NCI-H146 treated with DMSO at 0.1 percent for 48 hours (cell line): ENCODE measurements around the gene TIGAR.

Experiments
- DNase-seq: peaks from one replicate; lab custom pipeline; 2025; ENCODE audit not compliant: unreplicated experiment; lab: John Stamatoyannopoulos, UW

TIGAR gene

DNA sequence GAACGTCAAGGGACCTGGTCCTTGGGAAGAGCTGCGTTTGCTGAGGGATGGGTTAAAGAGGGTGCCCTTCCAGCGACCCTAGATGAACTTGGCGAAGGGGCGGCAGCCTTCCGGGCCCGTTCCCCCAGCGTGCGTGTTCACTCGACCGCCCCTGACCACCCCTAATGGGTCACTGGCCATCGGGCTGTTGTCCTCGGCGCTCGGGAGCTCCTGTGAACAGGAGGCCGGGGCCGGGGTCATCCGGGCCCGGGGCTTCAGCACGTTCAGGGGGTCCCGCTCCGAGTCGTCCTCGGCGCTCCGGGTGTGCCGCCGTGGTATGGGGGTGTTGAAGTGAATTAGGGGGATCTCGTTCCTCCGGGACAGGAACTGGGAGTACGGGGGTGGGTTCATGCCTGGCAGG lies 49.3 kb downstream of the TIGAR start:
- no peak for DNase-seq

DNA sequence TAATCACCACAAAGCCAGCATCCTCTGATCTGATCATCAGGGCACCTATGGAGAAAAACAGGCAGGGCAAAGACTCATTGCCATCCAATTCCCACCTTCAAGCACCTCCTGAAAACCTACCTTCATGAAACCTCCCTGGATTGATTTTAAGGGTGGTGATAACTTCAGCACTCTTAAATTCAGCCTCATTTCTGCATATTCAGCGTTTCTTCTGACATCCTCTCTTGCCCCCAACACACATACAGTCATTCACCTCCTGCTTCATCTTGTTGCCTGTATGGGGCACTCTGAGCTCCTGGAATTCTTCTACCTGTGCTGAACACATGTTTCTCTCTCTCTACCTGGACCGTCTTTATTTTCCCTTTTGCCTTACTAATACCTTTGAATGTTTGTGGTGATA lies 51.6 kb downstream of the TIGAR start:
- DNase-seq = no peak

DNA sequence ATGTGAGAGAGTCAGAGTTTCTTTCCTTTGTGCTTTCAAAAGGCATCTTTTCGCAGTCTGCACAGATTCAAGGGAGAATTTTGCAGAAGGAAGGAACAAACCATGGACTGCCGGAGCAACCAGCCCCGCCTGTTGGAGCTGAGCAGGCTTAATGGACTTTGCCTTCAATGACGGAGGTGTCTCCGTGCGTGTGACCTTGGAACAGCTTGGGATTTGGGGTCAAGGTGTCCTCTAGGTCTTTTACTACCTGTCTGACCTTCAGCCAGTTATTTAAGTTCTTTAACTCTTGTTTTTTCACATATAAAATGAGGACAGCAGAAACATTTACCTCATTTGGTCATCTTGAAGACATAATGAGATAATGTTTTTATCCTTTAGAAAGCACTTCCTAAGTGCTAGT lies 54.4 kb downstream of the TIGAR start:
- DNase-seq = no peak

DNA sequence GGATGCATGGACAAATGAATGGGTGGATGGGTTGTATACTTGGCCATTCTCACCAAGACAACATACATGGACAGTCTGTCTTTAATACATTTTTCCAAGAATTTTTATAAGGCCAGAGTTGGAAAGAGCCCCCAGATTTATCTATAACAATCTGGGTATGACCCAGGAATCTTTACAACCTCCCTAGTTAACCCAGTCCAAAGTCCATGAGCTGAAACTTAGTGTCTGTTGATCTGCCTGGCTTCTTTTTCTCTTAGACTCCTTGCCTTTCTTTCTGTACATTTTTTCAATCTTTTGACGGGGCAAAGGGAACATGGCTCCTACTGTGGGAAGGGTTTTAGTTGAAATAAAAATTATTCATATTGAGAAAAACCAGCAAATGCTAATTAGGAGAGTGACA lies 57.8 kb downstream of the TIGAR start:
- no peak for DNase-seq

DNA sequence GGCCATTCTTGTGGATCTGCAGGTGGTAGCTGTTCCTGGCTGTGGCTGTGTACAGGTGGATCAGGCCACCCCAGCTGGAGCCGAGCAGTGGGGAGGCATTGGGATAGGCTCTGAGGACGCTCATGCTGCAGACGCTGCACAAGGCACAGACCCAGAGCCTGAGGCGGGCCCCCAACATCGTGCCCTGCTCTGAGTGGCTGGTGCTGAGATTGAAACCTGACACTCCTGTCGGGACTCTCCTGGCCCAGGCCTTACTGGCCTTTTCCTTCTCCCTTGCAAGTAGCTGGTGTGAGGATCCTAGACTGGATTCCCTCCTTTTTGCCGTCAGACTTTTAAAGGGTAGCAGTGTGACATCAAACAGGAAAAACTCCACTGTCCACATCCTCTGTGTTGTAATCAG lies 58.4 kb downstream of the TIGAR start, which contains the start of gene FGF23:
TSS of gene FGF23 (minus strand) at position 308 of the 400 bp plus-strand sequence. CDS start at position 178, 130 bp downstream.
- no peak for DNase-seq

DNA sequence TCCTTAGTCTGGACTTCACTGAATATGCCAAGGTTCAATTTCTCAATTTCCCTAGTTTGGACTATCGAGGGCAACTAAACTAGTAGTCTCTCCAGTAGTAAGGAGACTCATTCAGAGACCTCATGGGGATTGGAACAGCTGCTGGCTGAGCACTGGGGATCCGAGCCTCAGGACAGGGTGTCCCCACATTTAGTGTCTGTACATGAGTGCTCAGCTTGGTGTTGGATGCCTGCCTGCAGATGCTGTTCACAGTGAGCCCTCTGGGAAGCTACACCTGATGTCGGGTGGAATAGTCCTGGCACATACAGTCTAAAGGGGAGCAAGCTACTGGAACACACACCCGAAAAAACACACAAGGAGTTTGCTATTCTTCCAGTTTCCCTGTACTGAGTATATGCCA lies 59.3 kb downstream of the TIGAR start:
- DNase-seq = no peak

GRCh38 chr12:4383304-4383865 lies 62.4 kb downstream of the TIGAR start:
- peak; percentile 6 for DNase-seq

DNA sequence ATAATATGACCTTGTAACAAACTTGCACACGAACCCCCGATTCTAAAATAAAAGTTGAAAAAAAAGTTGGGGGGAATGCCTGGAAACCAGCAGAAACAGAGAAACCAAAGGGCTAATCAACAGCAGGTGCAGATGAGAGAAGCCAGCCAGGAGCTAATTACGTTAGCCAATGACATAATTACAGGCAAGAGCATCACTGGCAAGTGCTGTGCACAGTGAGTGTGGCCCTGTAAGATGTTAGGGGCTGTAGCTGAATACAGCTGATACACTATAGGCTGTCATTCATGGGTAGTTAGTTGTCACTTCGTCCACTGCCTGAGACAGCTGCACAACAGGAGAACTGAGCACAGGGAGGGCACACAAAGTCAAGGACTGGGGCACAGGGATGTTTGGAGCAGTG lies 65.8 kb downstream of the TIGAR start:
- peak; percentile 22 for DNase-seq

- DNase-seq = no peak
Observed at GRCh38 chr12:4387607-4388006, 66.6 kb downstream of the TIGAR start.

DNA sequence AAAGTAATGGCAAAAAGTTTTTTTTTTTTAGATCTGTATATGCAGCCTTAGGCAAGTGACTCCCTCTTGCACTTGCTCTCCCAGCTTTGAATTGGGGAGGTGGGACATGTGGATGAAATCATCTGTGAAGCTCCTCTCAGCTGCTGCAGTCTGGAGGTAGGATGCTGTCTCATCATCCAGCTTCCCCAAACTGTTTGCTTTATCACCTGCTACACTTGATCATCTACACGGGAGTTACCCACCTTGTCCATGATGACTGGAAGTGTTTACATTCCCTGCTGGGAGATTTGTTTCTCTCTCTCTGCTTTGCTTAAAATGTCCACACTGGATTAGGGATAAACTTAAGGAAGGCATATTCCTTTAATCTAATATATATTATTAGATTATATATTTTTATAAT lies 67.0 kb downstream of the TIGAR start:
- no peak for DNase-seq

- no peak for DNase-seq
Observed at GRCh38 chr12:4388662-4389061, 67.6 kb downstream of the TIGAR start.

- DNase-seq = no peak
Observed at GRCh38 chr12:4392223-4392742, 71.3 kb downstream of the TIGAR start.

- no peak for DNase-seq
Observed at GRCh38 chr12:4393211-4393610, 72.2 kb downstream of the TIGAR start.

DNA sequence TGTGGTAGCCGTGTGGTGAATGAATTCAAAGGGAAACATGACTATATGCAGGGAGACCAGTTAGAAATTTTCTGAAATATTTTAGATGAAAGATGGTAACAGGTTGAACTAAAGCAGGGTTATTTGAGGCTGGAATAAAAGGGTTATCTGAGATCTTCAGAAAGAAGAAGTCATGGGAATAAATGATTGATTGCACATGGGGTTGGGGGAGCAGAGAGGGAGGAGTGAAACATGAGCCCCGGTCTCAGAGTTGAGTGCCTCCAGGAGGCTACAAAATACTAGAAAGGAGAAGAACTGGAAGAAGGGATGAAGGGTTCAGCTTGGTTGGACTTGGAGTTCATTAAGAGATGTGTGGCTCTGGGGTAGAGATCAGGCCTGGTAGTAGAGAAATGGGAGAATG lies 74.8 kb downstream of the TIGAR start:
- DNase-seq = no peak

- no peak for DNase-seq
Observed at GRCh38 chr12:4401117-4401516, 80.1 kb downstream of the TIGAR start.

GRCh38 chr12:4402996-4403395 lies 82.0 kb downstream of the TIGAR start:
- no peak for DNase-seq
